Heart left ventricle (tissue), 16 donors: Measurements from ENCODE around the gene SNRNP40. TPM values are rescaled to one million over a fixed set of nuclear protein-coding genes. Genes with fewer than 3 reads are reported as not detected.

ENCODE experiments used
- ATAC-seq, 4 donors: fragments of 200-7000 bp; cut with Tn5 transposase; one replicate each; pipeline ENCODE4 v1.9.1; 2020 to 2022; ENCODE audit warnings: moderate library complexity in 4 of 4, mild to moderate bottlenecking in 3 of 4, moderate number of reproducible peaks in 1 of 4
- DNase-seq, 5 donors: peaks; one replicate each; pipeline ENCODE4 v3.0.0-alpha.2; 2020
- H3K27ac ChIP-seq, 12 donors: fragments of 200-600 bp; sonication (generic) in 4 of 12; one replicate each; pipeline versions ENCODE4 v1.5.0 to v1.8.0; 2016 to 2022; ENCODE audit warnings: mild to moderate bottlenecking in 2 of 12
- H3K27me3 ChIP-seq, 9 donors: fragments of 200-600 bp; sonication (generic) in 2 of 9; one replicate each; pipeline versions ENCODE4 v1.5.1 to v1.8.0; 2016 to 2022; ENCODE audit warnings: mild to moderate bottlenecking in 3 of 9
- H3K36me3 ChIP-seq, 9 donors: fragments of 200-600 bp; sonication (generic) in 2 of 9; one replicate each; pipeline versions ENCODE4 v1.5.0 to v1.8.0; 2018 to 2022; ENCODE audit warnings: mild to moderate bottlenecking in 2 of 9
- H3K4me1 ChIP-seq, 12 donors: fragments of 200-600 bp; sonication (generic) in 4 of 12; one replicate each; pipeline versions ENCODE4 v1.5.0 to v1.8.0; 2016 to 2022; ENCODE audit warnings: mild to moderate bottlenecking in 3 of 12
- H3K4me3 ChIP-seq, 12 donors: fragments of 200-600 bp; sonication (generic) in 4 of 12; one replicate each; pipeline versions ENCODE4 v1.5.0 to v1.8.0; 2017 to 2022; ENCODE audit warnings: mild to moderate bottlenecking in 9 of 12, moderate library complexity in 4 of 12
- H3K9me3 ChIP-seq, 12 donors: fragments of 200-600 bp; sonication (generic) in 4 of 12; one replicate each; pipeline versions ENCODE4 v1.5.0 to v1.8.0; 2016 to 2022; ENCODE audit warnings: mild to moderate bottlenecking in 1 of 12
- CTCF ChIP-seq, 12 donors: fragments of 200-600 bp; sonication (generic) in 4 of 12; IDR thresholded peaks; one replicate each; pipeline versions ENCODE4 v1.5.0 to v1.8.0; 2018 to 2022; ENCODE audit warnings: antibody characterized with exemption in 12 of 12, mild to moderate bottlenecking in 5 of 12
- POLR2A ChIP-seq, 2 donors: fragments of 450-650 bp; IDR thresholded peaks; one replicate each; pipeline ENCODE4 v1.6.1; 2017; ENCODE audit warnings: antibody characterized with exemption in 2 of 2, mild to moderate bottlenecking in 2 of 2, moderate library complexity in 2 of 2
- WGBS, 4 donors: extraction: QIAGEN DNeasy Blood & Tissue Kit in 2 of 4; methylation state at CpG; one replicate each; pipeline versions ENCODE4 v1.1.5 to v1.1.7; 2013 to 2018; 5-methylcytosine and 5-hydroxymethylcytosine counted together
- intact Hi-C, 10 donors: fragments of 100-400 bp; cut with DNase I; formaldehyde crosslinking; loops; one replicate each; pipeline versions ENCODE4 v1.11.1 to v1.14.2; 2022
- polyA plus RNA-seq, 2 donors: library from polyadenylated mRNA; stranded (reverse); fragments of 200-250 nt; gene quantifications; one replicate each; pipeline ENCODE4 v1.2.3, GENCODE V29; 2013
- total RNA-seq, 9 donors: library from RNA; depleted of rRNA in 2 of 9; stranded (reverse); fragments of >200 nt in 2 of 9; fragmentation: NEBNext Ultra II Directional in 3 of 9; extraction: Animal tissue kit (Norgen Biotek cat#: 25700) in 3 of 9; gene quantifications; one replicate each; pipeline versions ENCODE4 v1.1.0 to v1.2.4, GENCODE V29; 2016 to 2023
- donor health status: ischemic (EF 13 %, LVEDD 7.1; RV severe dilation, severe dysfunction).
- donor health status: healthy with polysubstance abuse.
- donor health status: DM: no; HTN: yes; CAD: no.
- donor health status: DM: no; HTN: no; CAD: no.
- donor health status: ischemic (EF 25% LVEDD 6.9; RV normal size, moderate dysfunction).
- donor health status: ischemic (EF 25% LVEDD 5.7; RV mildly dilated, moderate dysfunction).
- donor health status: healthy.
- donor health status: DM: yes; HTN: yes; CAD: no.
- donor health status: ischemic (EF 35%, LVEDD 5.7; RV mildly dilated, moderate dysfunction).
- donor health status: nonischemic (EF 11% LVEDD 7.7; RV severe dilation, severe dysfunction).
- donor health status: DM: yes; HTN: yes; CAD: no.
- donor health status: PGD.
- donor health status: ischemic (EF 29% LVEDD 5.4; RV normal size, mild dysfunction).
- donor health status: nonischemic (EF 23%, LVEDD 6.1; RV moderate dilation, normal function).

Gene SNRNP40
- total and polyA plus RNA-seq, 11 donors = 8.6 to 26.0 (median 17.6) TPM

- no peak for ATAC-seq
- H3K4me3 ChIP-seq = no peak overlapping the region
- 92 to 97% (median 93%) methylated on average over 4 of the region's 4 CpGs for WGBS, 4 donors
- no peaks in the 10 kb centered on the region for H3K9me3 ChIP-seq
- no peak for DNase-seq
- TF ChIP-seq CTCF (IDR thresholded peaks at IDR 0.05) (no peak), POLR2A (IDR thresholded peaks at IDR 0.05) (no peak)
- intact Hi-C loops = no loop called here
- H3K4me1 ChIP-seq = no peaks in the 10 kb centered on the region
- no peak overlapping the region for H3K27ac ChIP-seq
- H3K27me3 ChIP-seq = no peaks in the 10 kb centered on the region
- H3K36me3 ChIP-seq = no peaks in the 10 kb centered on the region
Measured at GRCh38 chr1:31248276-31248675, 48.3 kb downstream of the SNRNP40 start.

- intact Hi-C loops = no loop called here
Measured at GRCh38 chr1:31244326-31244725, 52.3 kb downstream of the SNRNP40 start.

GRCh38 chr1:31243501-31244286 is 52.9 kb downstream of the SNRNP40 start:
- H3K27me3 ChIP-seq = peaks cover 4 to 28% (median 19%) of the 10 kb centered on the region in 9 donors
- no peaks in the 10 kb centered on the region for H3K9me3 ChIP-seq
- H3K27ac ChIP-seq = no peak overlapping the region
- DNase-seq = no peak
- WGBS, 4 donors = 61 to 69% (median 63%) methylated on average over 10 of the region's 10 CpGs
- no peak for ATAC-seq
- H3K36me3 ChIP-seq = no peaks in the 10 kb centered on the region
- peaks cover 0 to 13% (median 4%) of the 10 kb centered on the region in 12 donors for H3K4me1 ChIP-seq
- H3K4me3 ChIP-seq = no peak overlapping the region
- TF ChIP-seq POLR2A (IDR thresholded peaks at IDR 0.05) (no peak), CTCF (IDR thresholded peaks at IDR 0.05) (no peak)
- intact Hi-C loops = no loop called here

More at GRCh38 chr1:31244326-31244725, 52.3 kb downstream of the SNRNP40 start:
- ATAC-seq (no peak), DNase-seq (no peak)
- peaks cover 4 to 22% (median 15%) of the 10 kb centered on the region in 9 donors for H3K27me3 ChIP-seq
- no peak overlapping the region for H3K4me3 ChIP-seq
- H3K9me3 ChIP-seq = no peaks in the 10 kb centered on the region
- 72 to 77% (median 76%) methylated on average over 4 of the region's 4 CpGs for WGBS, 4 donors
- peaks cover 0 to 8% (median 0%) of the 10 kb centered on the region in 12 donors for H3K4me1 ChIP-seq
- TF ChIP-seq CTCF (IDR thresholded peaks at IDR 0.05) (no peak), POLR2A (IDR thresholded peaks at IDR 0.05) (no peak)
- H3K27ac ChIP-seq = no peak overlapping the region
- H3K36me3 ChIP-seq = no peaks in the 10 kb centered on the region

GRCh38 chr1:31241321-31241720 is 55.3 kb downstream of the SNRNP40 start:
- Histone ChIP-seq H3K9me3 (no peaks in the 10 kb centered on the region), H3K27me3 (peaks cover 7 to 49% (median 26%) of the 10 kb centered on the region in 9 donors), H3K27ac (no peak overlapping the region), H3K36me3 (no peaks in the 10 kb centered on the region), H3K4me3 (no peak overlapping the region), H3K4me1 (peaks cover 0 to 13% (median 4%) of the 10 kb centered on the region in 12 donors)
- 58 to 67% (median 62%) methylated on average over 8 of the region's 8 CpGs for WGBS, 4 donors
- TF ChIP-seq POLR2A (IDR thresholded peaks at IDR 0.05) = no peak
- DNase-seq (no peak), ATAC-seq (no peak)
- intact Hi-C loops = no loop called here
